Fibroblast of lung (primary cell): Measurements from ENCODE around the gene ABR.

ENCODE experiments used
- EZH2 ChIP-seq: IDR thresholded peaks from 2 replicates; pipeline ENCODE4 v1.5.1; 2012; ENCODE audit warnings: low read length, control low read depth, mild to moderate bottlenecking; ENCODE audit errors: missing control alignments
- TF ChIP-seq, protein P1 (sequence below), 2 donors: IDR thresholded peaks in 1 of 2; conservative IDR thresholded peaks in 1 of 2; 1 replicate in 1 of 2; 2 replicates in 1 of 2; pipeline ENCODE4 v1.5.1; 2011 to 2012; ENCODE audit warnings: low read length in 2 of 2, control low read depth in 1 of 2, inconsistent platforms in 1 of 2, low read depth in 1 of 2, mild to moderate bottlenecking in 1 of 2

GRCh38 chr17:1049446-1050225 lies 130.1 kb downstream of the ABR start:
- TF ChIP-seq, protein P1, sequence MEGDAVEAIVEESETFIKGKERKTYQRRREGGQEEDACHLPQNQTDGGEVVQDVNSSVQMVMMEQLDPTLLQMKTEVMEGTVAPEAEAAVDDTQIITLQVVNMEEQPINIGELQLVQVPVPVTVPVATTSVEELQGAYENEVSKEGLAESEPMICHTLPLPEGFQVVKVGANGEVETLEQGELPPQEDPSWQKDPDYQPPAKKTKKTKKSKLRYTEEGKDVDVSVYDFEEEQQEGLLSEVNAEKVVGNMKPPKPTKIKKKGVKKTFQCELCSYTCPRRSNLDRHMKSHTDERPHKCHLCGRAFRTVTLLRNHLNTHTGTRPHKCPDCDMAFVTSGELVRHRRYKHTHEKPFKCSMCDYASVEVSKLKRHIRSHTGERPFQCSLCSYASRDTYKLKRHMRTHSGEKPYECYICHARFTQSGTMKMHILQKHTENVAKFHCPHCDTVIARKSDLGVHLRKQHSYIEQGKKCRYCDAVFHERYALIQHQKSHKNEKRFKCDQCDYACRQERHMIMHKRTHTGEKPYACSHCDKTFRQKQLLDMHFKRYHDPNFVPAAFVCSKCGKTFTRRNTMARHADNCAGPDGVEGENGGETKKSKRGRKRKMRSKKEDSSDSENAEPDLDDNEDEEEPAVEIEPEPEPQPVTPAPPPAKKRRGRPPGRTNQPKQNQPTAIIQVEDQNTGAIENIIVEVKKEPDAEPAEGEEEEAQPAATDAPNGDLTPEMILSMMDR (conservative IDR thresholded peaks at IDR 0.05 in 1 of 2, IDR thresholded peaks at IDR 0.05 in 1 of 2; ENCODE audit: low read depth in 1 of 2, low read length in 2 of 2), result no peak
- no peak for TF ChIP-seq EZH2
